IMR-90 (cell line): ENCODE data around the gene GALNT5. TPM values are rescaled to one million over a fixed set of nuclear protein-coding genes. Genes with fewer than 3 reads are reported as not detected.

Experiments
- ATAC-seq: fragments of 200-7000 bp; cut with Tn5 transposase; 2 replicates; pipeline ENCODE4 v1.9.1; 2020; ENCODE audit warnings: low read depth, mild to moderate bottlenecking, moderate library complexity
- BruUV-seq: library from RNA; stranded (reverse); fragments of 400-500 nt; replicated peaks from 2 replicates; lab custom pipeline; 2021; lab: Mats Ljungman, UMichigan
- CTCF ChIA-PET: fragments of 300-600 bp; formaldehyde crosslinking; extraction: SDS; loops from one replicate; lab custom pipeline; 2021; ENCODE audit warnings: antibody characterized with exemption; lab: Yijun Ruan, JAX
- POLR2A ChIA-PET: fragments of 300-600 bp; sonication (Branson Sonifier 250); formaldehyde crosslinking; loops from one replicate; lab custom pipeline; 2022; ENCODE audit warnings: antibody characterized with exemption; ENCODE audit not compliant: unreplicated experiment; lab: Charles Lee
- DNase-seq: peaks from one replicate; pipeline ENCODE4 v3.0.0; 2013
- H2AFZ ChIP-seq: replicated peaks from 2 replicates; pipeline ENCODE3; 2013; ENCODE audit warnings: low read length, mild to moderate bottlenecking; ENCODE audit not compliant: poor library complexity
- H2AK5ac ChIP-seq: 2 replicates; pipeline ENCODE4 v1.6.1; 2013; ENCODE audit warnings: low read depth, low read length, inconsistent platforms
- H2AK9ac ChIP-seq: replicated peaks from 2 replicates; pipeline ENCODE3; 2013; ENCODE audit warnings: mild to moderate bottlenecking, low read depth, low read length, moderate library complexity; ENCODE audit not compliant: poor library complexity
- H2BK120ac ChIP-seq: 2 replicates; pipeline ENCODE4 v1.6.1; 2013; ENCODE audit warnings: low read depth, low read length, inconsistent platforms
- H2BK15ac ChIP-seq: 3 replicates; pipeline ENCODE4 v1.6.1; 2013; ENCODE audit warnings: low read depth, low read length, inconsistent platforms
- H2BK20ac ChIP-seq: 2 replicates; pipeline ENCODE4 v1.6.1; 2013; ENCODE audit warnings: low read depth, mild to moderate bottlenecking, inconsistent platforms, low read length, moderate library complexity
- H2BK5ac ChIP-seq: 2 replicates; pipeline ENCODE4 v1.6.1; 2013; ENCODE audit warnings: mild to moderate bottlenecking, low read depth, low read length, inconsistent platforms; ENCODE audit not compliant: poor library complexity, severe bottlenecking
- H3K14ac ChIP-seq: replicated peaks from 2 replicates; pipeline ENCODE4 v1.6.1; 2013; ENCODE audit warnings: low read depth, low read length, inconsistent platforms
- H3K18ac ChIP-seq: 2 replicates; pipeline ENCODE4 v1.6.1; 2013; ENCODE audit warnings: low read depth, low read length, control low read depth
- H3K23ac ChIP-seq: 2 replicates; pipeline ENCODE4 v1.6.1; 2013; ENCODE audit warnings: low read depth, low read length, inconsistent platforms
- H3K27ac ChIP-seq: 2 replicates; pipeline ENCODE4 v1.5.1; 2013; ENCODE audit warnings: mild to moderate bottlenecking, control low read depth, low read length; ENCODE audit not compliant: insufficient read depth
- H3K27me3 ChIP-seq: 2 replicates; pipeline ENCODE4 v1.6.1; 2013; ENCODE audit warnings: low read length; ENCODE audit not compliant: control insufficient read depth, insufficient read depth
- H3K36me3 ChIP-seq: 2 replicates; pipeline ENCODE4 v1.6.1; 2013; ENCODE audit warnings: low read length, mixed read lengths; ENCODE audit not compliant: control insufficient read depth, insufficient read depth
- H3K4ac ChIP-seq: 2 replicates; pipeline ENCODE4 v1.6.1; 2013; ENCODE audit warnings: low read depth, low read length, inconsistent platforms
- H3K4me1 ChIP-seq: 2 replicates; pipeline ENCODE4 v1.6.1; 2013; ENCODE audit warnings: low read length, mixed read lengths; ENCODE audit not compliant: control insufficient read depth, insufficient read depth
- H3K4me2 ChIP-seq: 2 replicates; pipeline ENCODE4 v1.6.1; 2013; ENCODE audit warnings: low read depth, mild to moderate bottlenecking, control low read depth, low read length, moderate library complexity
- H3K4me3 ChIP-seq: 2 replicates; pipeline ENCODE4 v1.5.1; 2013; ENCODE audit warnings: low read depth, mild to moderate bottlenecking, control low read depth, low read length, moderate library complexity; ENCODE audit not compliant: insufficient read depth
- H3K56ac ChIP-seq: 2 replicates; pipeline ENCODE4 v1.6.1; 2013; ENCODE audit warnings: low read length, inconsistent platforms; ENCODE audit not compliant: insufficient read depth; ENCODE audit errors: extremely low read depth
- H3K79me1 ChIP-seq, 2 experiments: 2 replicates each; pipeline ENCODE4 v1.6.1; 2013; ENCODE audit warnings: low read length in 2 of 2, inconsistent platforms in 1 of 2, low read depth in 1 of 2
- H3K9ac ChIP-seq: 2 replicates; pipeline ENCODE4 v1.6.1; 2013; ENCODE audit warnings: low read depth, low read length, control low read depth
- H3K9me1 ChIP-seq: 2 replicates; pipeline ENCODE4 v1.6.1; 2013; ENCODE audit warnings: low read length, inconsistent platforms; ENCODE audit not compliant: insufficient read depth
- H3K9me3 ChIP-seq: 2 replicates; pipeline ENCODE4 v1.6.1; 2013; ENCODE audit warnings: low read length; ENCODE audit not compliant: control insufficient read depth, insufficient read depth
- H4K20me1 ChIP-seq: 2 replicates; pipeline ENCODE4 v1.6.1; 2013; ENCODE audit warnings: low read length, inconsistent platforms; ENCODE audit not compliant: insufficient read depth
- H4K5ac ChIP-seq: 2 replicates; pipeline ENCODE4 v1.6.1; 2013; ENCODE audit warnings: mild to moderate bottlenecking, low read depth, low read length, control low read depth
- H4K8ac ChIP-seq, 2 experiments: 2 replicates each; pipeline ENCODE4 v1.6.1; 2013; ENCODE audit warnings: low read depth in 2 of 2, low read length in 2 of 2, control low read depth in 1 of 2, inconsistent platforms in 1 of 2
- H4K91ac ChIP-seq: 2 replicates; pipeline ENCODE4 v1.6.1; 2013; ENCODE audit warnings: low read depth, low read length, inconsistent platforms; ENCODE audit not compliant: insufficient read depth
- CHD1 ChIP-seq: IDR thresholded peaks from 2 replicates; pipeline ENCODE4 v1.6.1; 2012; ENCODE audit warnings: low read depth, low read length, improper control_type of control experiment
- CTCF ChIP-seq: conservative IDR thresholded peaks from 2 replicates; pipeline ENCODE4 v1.5.1; 2012; ENCODE audit warnings: mild to moderate bottlenecking, low read depth, low read length, improper control_type of control experiment
- ELK1 ChIP-seq: fragments of 150-350 bp; IDR thresholded peaks from 2 replicates; pipeline ENCODE4 v1.6.1; 2016; ENCODE audit warnings: low read depth, mild to moderate bottlenecking, low read length, moderate library complexity, borderline replicate concordance
- MXI1 ChIP-seq: IDR thresholded peaks from 2 replicates; pipeline ENCODE4 v1.6.1; 2012; ENCODE audit warnings: low read depth, mild to moderate bottlenecking, low read length, moderate library complexity, borderline replicate concordance
- RFX5 ChIP-seq: IDR thresholded peaks from 2 replicates; pipeline ENCODE4 v1.8.0; 2012; ENCODE audit warnings: low read depth, mild to moderate bottlenecking, low read length, moderate library complexity
- USF2 ChIP-seq: fragments of 150-350 bp; IDR thresholded peaks from 2 replicates; pipeline ENCODE4 v1.6.1; 2017; ENCODE audit warnings: mild to moderate bottlenecking, antibody characterized with exemption, low read length, low read depth
- WGBS, 2 experiments: methylation state at CpG; one replicate each; pipeline versions ENCODE4 v1.1.5 to v1.1.7; 2013; ENCODE audit warnings: missing lambda C conversion rate in 2 of 2; ENCODE audit not compliant: insufficient read length in 1 of 2; ENCODE audit errors: extremely low coverage in 2 of 2; 5-methylcytosine and 5-hydroxymethylcytosine counted together
- dilution Hi-C: fragments of 300-500 bp; cut with HindIII; formaldehyde crosslinking; loops from one replicate; pipeline ENCODE4 v1.14.3; 2018; ENCODE audit warnings: low sequenced_read_pairs; ENCODE audit not compliant: unreplicated experiment
- in situ Hi-C: fragments of 300-500 bp; cut with MboI; formaldehyde crosslinking; loops from 3 replicates; pipeline ENCODE4 v1.14.3; 2019; ENCODE audit warnings: low sequenced_read_pairs, inconsistent platforms, mixed read lengths
- intact Hi-C: fragments of 100-400 bp; cut with micrococcal nuclease; formaldehyde crosslinking; loops from 2 replicates; pipeline ENCODE4 v1.10.0; 2022
- polyA plus RNA-seq, 3 experiments: library from polyadenylated mRNA; depleted of rRNA; stranded (reverse); fragments of >200 nt; gene quantifications; 2 replicates each; pipeline ENCODE4 v1.2.3, GENCODE V29; 2012; ENCODE audit warnings: low replicate concordance in 1 of 3
- total RNA-seq: library from RNA; depleted of rRNA; stranded (reverse); fragments of >200 nt; gene quantifications from 2 replicates; pipeline ENCODE4 v1.2.3, GENCODE V29; 2012

GALNT5 gene
- total and polyA plus RNA-seq, 2 of the 4 experiments (the other 2 are of a cell fraction) = 36.3 to 63.3 TPM

- Histone ChIP-seq H2BK15ac (no peak overlapping the region), H3K14ac (no peak overlapping the region), H4K8ac (no peak overlapping the region), H3K36me3 (no peaks in the 10 kb centered on the region), H3K4me1 (no peaks in the 10 kb centered on the region), H3K23ac (no peak overlapping the region), H2AK5ac (no peak overlapping the region), H2AK9ac (no peak overlapping the region), H4K5ac (no peak overlapping the region), H3K4ac (no peak overlapping the region), H3K27ac (no peak overlapping the region), H2BK5ac (no peak overlapping the region), H3K56ac (no peak overlapping the region), H3K9me1 (no peaks in the 10 kb centered on the region), H4K91ac (no peak overlapping the region), H3K4me2 (no peak overlapping the region), H2BK120ac (no peak overlapping the region), H3K27me3 (no peaks in the 10 kb centered on the region), H4K20me1 (no peaks in the 10 kb centered on the region), H3K18ac (no peak overlapping the region), H3K9ac (no peak overlapping the region), H2BK20ac (no peak overlapping the region), H3K79me1 (no peaks in the 10 kb centered on the region), H3K4me3 (no peak overlapping the region), H2AFZ (no peak overlapping the region), H3K9me3 (no peaks in the 10 kb centered on the region)
- intact Hi-C loops (no loop called here), dilution Hi-C loops (no loop called here), in situ Hi-C loops (no loop called here)
- BruUV-seq = no TSS peak
- ATAC-seq = no peak
- WGBS, 2 experiments = no CpG with 5 or more reads among the region's 2 CpGs
- CTCF ChIA-PET = no interaction called here
- POLR2A ChIA-PET = no interaction called here
- DNase-seq = no peak
- TF ChIP-seq CHD1 = no peak
- TF ChIP-seq RFX5 = no peak
- no peak for TF ChIP-seq USF2
- no peak for TF ChIP-seq ELK1
- TF ChIP-seq CTCF = no peak
- TF ChIP-seq MXI1 = no peak
These were observed 102.1 kb downstream of the GALNT5 start for GRCh38 chr2:157359628-157360027.
